Right lobe of liver (tissue), 4 donors: ENCODE results near the gene CCDC92.

ENCODE experiments used
- CTCF ChIP-seq, 4 donors: fragments of 200-600 bp in 3 of 4; fragments of 450-650 bp in 1 of 4; IDR thresholded peaks; one replicate each; pipeline versions ENCODE4 v1.5.1 to v1.8.0; 2016 to 2022; ENCODE audit warnings: antibody characterized with exemption in 4 of 4, mild to moderate bottlenecking in 2 of 4
- POLR2A ChIP-seq: fragments of 450-650 bp; IDR thresholded peaks from one replicate; pipeline ENCODE4 v1.6.1; 2017; ENCODE audit warnings: antibody characterized with exemption, mild to moderate bottlenecking
- donor health status: DM: no; HTN: no; CAD: no.
- donor health status: DM: no; HTN: no; CAD: no.
- donor health status: DM: no; HTN: yes; CAD: no.

GRCh38 chr12:123998344-123998990, 25.8 kb upstream of the CCDC92 start:
- TF ChIP-seq CTCF (IDR thresholded peaks at IDR 0.05) (no peak), POLR2A (no peak)
